ENCODE measurements around the gene TBC1D2.

TBC1D2 gene

DNA sequence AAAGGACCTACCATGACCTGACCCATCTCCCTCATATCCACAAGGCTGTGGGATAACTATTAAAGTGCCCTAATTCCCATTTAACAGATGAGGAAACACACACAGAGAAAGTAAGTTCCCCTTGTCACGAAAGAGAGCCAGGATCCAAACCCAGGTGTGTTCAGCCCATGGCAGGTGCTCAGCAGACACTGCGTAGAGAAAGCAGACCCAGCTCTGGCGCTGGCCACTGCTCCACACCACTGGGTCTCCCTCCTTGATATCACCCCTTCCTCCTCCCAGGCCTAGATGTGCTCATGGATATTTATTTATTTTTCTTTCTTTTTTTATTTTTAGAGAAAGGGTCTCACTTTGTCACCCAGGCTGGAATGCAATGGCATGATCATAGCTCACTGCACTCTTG lies 39.1 kb downstream of the TBC1D2 start:
- H3K9me3 ChIP-seq = no peaks in the 10 kb centered on the region
- no peaks in the 10 kb centered on the region for H3K4me1 ChIP-seq (ENCODE audit: control insufficient read depth in 1 of 2, insufficient read depth in 1 of 2, low read depth in 1 of 2, low read length in 1 of 2)
- no peak for TF ChIP-seq CTCF (IDR thresholded peaks at IDR 0.05)
- H3K4me3 ChIP-seq (ENCODE audit: low read depth in 1 of 2, low read length in 1 of 2) = no peak overlapping the region
- no peak overlapping the region for H3K27ac ChIP-seq
- peaks cover 95% of the 10 kb centered on the region for H3K36me3 ChIP-seq
- H3K27me3 ChIP-seq = no peaks in the 10 kb centered on the region

DNA sequence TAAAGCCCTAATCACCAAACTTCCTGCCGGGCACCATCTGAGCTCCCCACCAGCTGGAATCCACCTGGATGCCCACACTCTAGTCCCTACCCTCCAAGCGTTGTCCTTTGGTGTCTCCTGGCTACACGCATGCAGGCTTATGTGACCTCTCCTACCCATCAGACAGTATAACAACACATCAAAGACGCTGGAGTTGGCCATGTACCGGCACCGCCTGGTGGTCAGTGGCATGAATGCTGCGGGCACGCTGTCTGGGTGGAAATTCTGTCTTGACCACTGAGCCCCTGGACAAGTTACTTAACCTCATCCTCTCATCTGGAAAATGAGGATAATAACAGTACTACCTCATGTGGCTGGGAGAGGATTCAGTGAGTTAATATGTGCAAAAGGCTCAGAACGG lies 39.6 kb downstream of the TBC1D2 start:
- Histone ChIP-seq H3K27me3 (no peaks in the 10 kb centered on the region), H3K9me3 (no peaks in the 10 kb centered on the region), H3K4me3 (ENCODE audit: low read depth in 1 of 2, low read length in 1 of 2) (no peak overlapping the region), H3K4me1 (ENCODE audit: control insufficient read depth in 1 of 2, insufficient read depth in 1 of 2, low read depth in 1 of 2, low read length in 1 of 2) (no peaks in the 10 kb centered on the region), H3K36me3 (peaks cover 95% of the 10 kb centered on the region), H3K27ac (no peak overlapping the region)
- no peak for TF ChIP-seq CTCF (IDR thresholded peaks at IDR 0.05)

- no peak overlapping the region for H3K4me3 ChIP-seq (ENCODE audit: low read depth in 1 of 2, low read length in 1 of 2)
- H3K9me3 ChIP-seq = no peaks in the 10 kb centered on the region
- peaks cover 95% of the 10 kb centered on the region for H3K36me3 ChIP-seq
- no peak for TF ChIP-seq CTCF (IDR thresholded peaks at IDR 0.05)
- no peak overlapping the region for H3K27ac ChIP-seq
- H3K4me1 ChIP-seq (ENCODE audit: control insufficient read depth in 1 of 2, insufficient read depth in 1 of 2, low read depth in 1 of 2, low read length in 1 of 2) = no peaks in the 10 kb centered on the region
- H3K27me3 ChIP-seq = no peaks in the 10 kb centered on the region
These were observed 40.2 kb downstream of the TBC1D2 start for GRCh38 chr9:98215271-98215670.

DNA sequence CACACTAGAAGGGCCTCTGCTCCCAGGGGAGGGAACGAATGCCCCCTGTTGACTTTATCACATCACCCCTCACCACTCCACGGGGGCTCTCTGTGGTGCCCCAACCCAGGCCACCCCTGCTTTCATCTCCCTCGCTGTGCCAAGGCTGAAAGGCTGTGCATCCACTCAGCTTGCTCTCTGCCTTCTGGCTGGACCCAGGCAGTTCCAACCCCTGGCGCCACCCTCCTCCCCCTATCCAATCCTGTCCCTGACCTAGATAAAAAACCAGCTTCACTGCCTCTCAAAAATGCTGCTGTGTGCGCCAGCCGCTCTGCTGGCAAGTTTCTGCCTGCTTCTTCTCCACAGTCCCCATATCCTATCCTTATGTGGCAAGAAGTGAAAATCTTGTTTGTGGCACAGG lies 40.6 kb downstream of the TBC1D2 start:
- H3K36me3 ChIP-seq = peaks cover 95% of the 10 kb centered on the region

DNA sequence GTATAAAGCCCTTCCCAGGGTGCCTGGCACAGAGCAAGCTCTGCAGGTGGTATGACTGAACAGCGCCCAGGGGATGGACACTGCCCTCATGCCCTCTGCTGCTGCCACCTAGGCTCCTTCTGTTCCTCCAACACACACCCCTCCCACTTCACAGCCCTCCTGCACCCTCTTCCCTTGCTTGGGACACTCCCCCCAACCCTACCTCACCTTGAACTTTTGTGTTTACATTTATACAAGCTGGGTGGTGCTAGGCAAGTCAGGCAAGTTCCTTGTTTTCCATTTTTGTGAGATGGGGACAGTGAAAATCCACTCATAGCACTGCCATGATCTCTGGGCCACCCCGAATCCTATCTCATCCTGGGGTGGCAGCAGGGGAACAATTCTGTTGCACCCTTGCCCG lies 44.2 kb downstream of the TBC1D2 start:
- no peak overlapping the region for H3K4me3 ChIP-seq (ENCODE audit: low read depth in 1 of 2, low read length in 1 of 2)
- no peak overlapping the region for H3K27ac ChIP-seq
- no peaks in the 10 kb centered on the region for H3K4me1 ChIP-seq (ENCODE audit: control insufficient read depth in 1 of 2, insufficient read depth in 1 of 2, low read depth in 1 of 2, low read length in 1 of 2)
- peaks cover 93% of the 10 kb centered on the region for H3K36me3 ChIP-seq
- H3K9me3 ChIP-seq = no peaks in the 10 kb centered on the region
- no peaks in the 10 kb centered on the region for H3K27me3 ChIP-seq
- TF ChIP-seq CTCF (IDR thresholded peaks at IDR 0.05) = no peak

More for the DNA sequence above, 40.6 kb downstream of the TBC1D2 start:
- no peaks in the 10 kb centered on the region for H3K9me3 ChIP-seq
- no peaks in the 10 kb centered on the region for H3K27me3 ChIP-seq
- H3K4me3 ChIP-seq (ENCODE audit: low read depth in 1 of 2, low read length in 1 of 2) = no peak overlapping the region
- H3K27ac ChIP-seq = no peak overlapping the region
- no peak for TF ChIP-seq CTCF (IDR thresholded peaks at IDR 0.05)
- no peaks in the 10 kb centered on the region for H3K4me1 ChIP-seq (ENCODE audit: control insufficient read depth in 1 of 2, insufficient read depth in 1 of 2, low read depth in 1 of 2, low read length in 1 of 2)

DNA sequence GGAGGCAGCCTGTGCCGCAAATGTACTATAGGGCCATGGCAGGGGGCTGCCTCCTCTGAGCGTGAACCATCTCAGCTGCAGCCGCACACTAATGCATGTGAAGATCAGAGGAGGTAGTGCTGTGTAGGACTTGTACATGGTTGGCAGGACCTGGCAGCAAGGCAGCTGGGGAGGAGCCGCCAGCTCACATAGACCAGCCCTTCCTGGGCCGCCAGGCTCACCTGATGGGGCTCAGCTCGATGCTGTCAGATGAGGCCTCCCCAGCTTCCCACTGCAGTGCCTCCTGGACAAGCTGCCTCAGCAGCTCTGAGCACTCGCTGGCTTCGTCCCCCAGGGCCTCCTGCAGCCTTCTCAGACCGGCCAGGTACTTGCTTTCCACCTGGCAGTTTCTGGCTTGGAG lies 45.0 kb downstream of the TBC1D2 start:
- Histone ChIP-seq H3K27ac (no peak overlapping the region), H3K4me3 (ENCODE audit: low read depth in 1 of 2, low read length in 1 of 2) (no peak overlapping the region), H3K36me3 (peaks cover 88% of the 10 kb centered on the region), H3K27me3 (no peaks in the 10 kb centered on the region), H3K9me3 (no peaks in the 10 kb centered on the region), H3K4me1 (ENCODE audit: control insufficient read depth in 1 of 2, insufficient read depth in 1 of 2, low read depth in 1 of 2, low read length in 1 of 2) (peaks cover 2 to 5% of the 10 kb centered on the region in 2 experiments)
- no peak for TF ChIP-seq CTCF (IDR thresholded peaks at IDR 0.05)

Data from neutrophil (primary cell).